ENCODE results near the gene ARFRP1.

GRCh38 chr20:63689046-63690002, 18.5 kb downstream of the ARFRP1 start:
- no peak for TF ChIP-seq CTCF (IDR thresholded peaks at IDR 0.05)
- no peak for TF ChIP-seq EZH2 (IDR thresholded peaks at IDR 0.05; ENCODE audit: borderline replicate concordance, insufficient read depth, low read depth, low read length, poor library complexity, severe bottlenecking)
